Measurements from ENCODE around the gene LRP1. TPM values are rescaled to one million over a fixed set of nuclear protein-coding genes. Genes with fewer than 3 reads are reported as not detected.

The LRP1 gene
- total RNA-seq, 1 donor from 2014 or later = 118 TPM

DNA sequence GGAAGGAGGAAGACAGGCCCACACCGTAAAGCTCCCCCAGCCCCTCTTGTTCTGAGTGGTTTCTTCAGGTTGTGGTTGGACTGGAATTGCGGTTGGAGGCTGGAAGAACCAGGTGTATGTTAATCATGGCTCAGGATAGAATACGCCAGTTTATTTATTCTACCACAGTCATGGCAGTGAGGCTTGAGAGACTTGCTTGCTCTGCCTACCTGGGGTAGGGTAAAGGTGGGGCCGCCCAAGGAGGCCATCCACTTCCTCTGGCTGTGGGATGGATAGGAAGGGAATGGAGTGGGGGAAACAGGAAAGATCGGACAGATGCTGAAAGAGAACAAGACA is 109.3 kb downstream of the LRP1 start:
- Histone ChIP-seq H3K27ac (ENCODE audit: low read depth, low read length) (no peak overlapping the region), H3K4me3 (ENCODE audit: low read length in 3 of 3) (no peak overlapping the region), H3K27me3 (ENCODE audit: control insufficient read depth in 3 of 3, insufficient read depth in 3 of 3, low read length in 3 of 3) (peaks cover 29 to 49% (median 31%) of the 10 kb centered on the region in 3 donors)

DNA sequence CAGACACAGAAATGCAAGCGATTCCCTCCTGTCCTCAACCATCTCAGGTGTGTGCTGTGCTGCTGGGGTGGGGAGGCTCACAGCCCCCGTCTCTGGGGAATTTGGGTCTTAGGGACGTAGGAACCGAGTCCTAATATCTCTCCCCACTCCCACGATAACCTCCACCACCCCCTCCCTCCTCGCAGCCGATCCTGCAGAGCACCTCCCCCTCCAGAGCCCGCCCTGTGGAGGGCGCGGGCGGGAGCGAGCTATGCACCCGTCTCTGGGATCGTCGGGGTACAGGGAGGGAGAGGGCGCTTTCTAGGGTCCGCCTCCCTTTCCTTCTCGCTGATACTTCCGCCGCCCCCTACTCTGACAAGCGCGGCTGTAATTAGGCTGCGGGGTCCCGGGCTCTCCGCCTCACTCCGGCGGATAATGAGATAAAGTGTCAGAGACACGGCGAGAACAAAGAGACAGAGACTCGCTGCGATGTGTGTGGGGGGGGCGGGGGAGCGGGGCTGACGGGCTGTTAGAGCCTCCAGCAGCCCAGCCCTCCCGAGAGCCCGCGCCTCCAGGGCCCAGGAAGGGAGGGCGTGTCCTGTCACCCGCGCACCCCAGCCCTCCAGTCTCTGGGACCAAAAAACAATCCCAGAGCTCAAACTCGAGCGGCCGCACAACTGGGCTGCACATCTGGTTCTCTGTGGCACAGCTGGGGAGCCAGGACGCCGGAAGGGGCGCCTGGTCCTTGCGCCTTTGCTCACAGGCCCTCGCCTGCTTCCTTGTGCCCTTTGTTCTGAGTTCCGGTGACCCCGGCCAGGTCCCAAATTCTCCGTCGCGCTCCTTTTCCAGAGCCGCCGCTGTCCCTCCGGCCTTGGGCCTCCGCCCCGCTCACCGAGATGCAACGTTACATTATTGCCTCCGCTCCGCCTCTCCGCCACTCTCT is 109.9 kb downstream of the LRP1 start:
- Histone ChIP-seq H3K27me3 (ENCODE audit: control insufficient read depth in 3 of 3, insufficient read depth in 3 of 3, low read length in 3 of 3) (peaks cover 29 to 54% (median 37%) of the 10 kb centered on the region in 3 donors), H3K4me3 (ENCODE audit: low read length in 3 of 3) (peak overlapping the region; percentile 66 to 76 (median 73)), H3K9me3 (ENCODE audit: control insufficient read depth in 3 of 3, low read length in 3 of 3) (no peaks in the 10 kb centered on the region), H3K9ac (ENCODE audit: low read depth in 1 of 3, low read length in 3 of 3) (peak overlapping the region; percentile 34 to 79 (median 51)), H3K27ac (ENCODE audit: low read depth, low read length) (no peak overlapping the region), H3K36me3 (ENCODE audit: control insufficient read depth in 3 of 3, insufficient read depth in 3 of 3, low read length in 3 of 3) (peaks cover 13 to 14% (median 14%) of the 10 kb centered on the region in 3 donors), H3K4me1 (ENCODE audit: control insufficient read depth in 3 of 3, insufficient read depth in 3 of 3, low read length in 3 of 3) (peaks cover 41 to 68% (median 56%) of the 10 kb centered on the region in 3 donors)

More for the DNA sequence above, 109.3 kb downstream of the LRP1 start:
- peak overlapping the region in 1 of 3 donors; percentile 25 for H3K9ac ChIP-seq (ENCODE audit: low read depth in 1 of 3, low read length in 3 of 3)
- H3K36me3 ChIP-seq (ENCODE audit: control insufficient read depth in 3 of 3, insufficient read depth in 3 of 3, low read length in 3 of 3) = peaks cover 19 to 21% (median 20%) of the 10 kb centered on the region in 3 donors
- peaks cover 35 to 62% (median 49%) of the 10 kb centered on the region in 3 donors for H3K4me1 ChIP-seq (ENCODE audit: control insufficient read depth in 3 of 3, insufficient read depth in 3 of 3, low read length in 3 of 3)
- H3K9me3 ChIP-seq (ENCODE audit: control insufficient read depth in 3 of 3, low read length in 3 of 3) = no peaks in the 10 kb centered on the region

DNA sequence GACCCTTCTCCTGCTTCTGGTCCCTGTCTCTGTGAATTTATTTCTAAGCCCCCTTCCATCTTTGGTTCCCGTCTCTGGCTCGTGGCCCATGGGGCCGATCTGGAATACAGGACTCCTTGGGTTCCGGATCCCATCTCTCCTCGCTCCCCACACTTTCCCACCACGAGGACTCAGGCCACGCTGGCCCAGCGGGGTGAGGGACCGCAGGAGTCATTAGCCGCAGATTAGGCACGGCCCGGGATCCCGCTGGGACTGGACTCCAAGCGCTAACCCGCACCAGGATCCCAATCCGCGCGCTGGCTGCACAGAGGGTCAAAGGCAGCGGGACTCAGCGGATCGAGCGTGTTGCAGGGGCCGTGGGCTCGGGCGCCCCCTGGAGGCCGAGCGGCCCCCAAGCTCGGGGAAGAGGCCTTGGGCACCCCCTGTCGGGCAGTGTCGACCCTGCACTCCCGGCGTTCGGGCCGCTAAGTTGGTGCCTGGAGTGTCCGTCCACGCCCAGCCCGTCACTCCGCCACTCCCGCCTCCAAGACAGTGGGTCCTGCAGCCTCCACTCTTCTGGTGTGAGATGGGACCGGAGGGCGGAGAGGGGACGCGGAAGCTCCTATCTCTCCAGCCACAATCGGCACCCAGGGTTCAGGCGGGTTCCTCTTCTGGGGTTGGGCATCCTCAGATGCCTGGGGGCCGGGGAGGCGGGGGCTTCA is 110.7 kb downstream of the LRP1 start:
- Histone ChIP-seq H3K36me3 (ENCODE audit: control insufficient read depth in 3 of 3, insufficient read depth in 3 of 3, low read length in 3 of 3) (peaks cover 6 to 10% (median 8%) of the 10 kb centered on the region in 3 donors), H3K27me3 (ENCODE audit: control insufficient read depth in 3 of 3, insufficient read depth in 3 of 3, low read length in 3 of 3) (peaks cover 29 to 57% (median 39%) of the 10 kb centered on the region in 3 donors), H3K4me3 (ENCODE audit: low read length in 3 of 3) (peak overlapping the region; percentile 66 to 76 (median 73)), H3K9me3 (ENCODE audit: control insufficient read depth in 3 of 3, low read length in 3 of 3) (no peaks in the 10 kb centered on the region), H3K9ac (ENCODE audit: low read depth in 1 of 3, low read length in 3 of 3) (peak overlapping the region; percentile 34 to 79 (median 51)), H3K27ac (ENCODE audit: low read depth, low read length) (no peak overlapping the region), H3K4me1 (ENCODE audit: control insufficient read depth in 3 of 3, insufficient read depth in 3 of 3, low read length in 3 of 3) (peaks cover 47 to 70% (median 63%) of the 10 kb centered on the region in 3 donors)

DNA sequence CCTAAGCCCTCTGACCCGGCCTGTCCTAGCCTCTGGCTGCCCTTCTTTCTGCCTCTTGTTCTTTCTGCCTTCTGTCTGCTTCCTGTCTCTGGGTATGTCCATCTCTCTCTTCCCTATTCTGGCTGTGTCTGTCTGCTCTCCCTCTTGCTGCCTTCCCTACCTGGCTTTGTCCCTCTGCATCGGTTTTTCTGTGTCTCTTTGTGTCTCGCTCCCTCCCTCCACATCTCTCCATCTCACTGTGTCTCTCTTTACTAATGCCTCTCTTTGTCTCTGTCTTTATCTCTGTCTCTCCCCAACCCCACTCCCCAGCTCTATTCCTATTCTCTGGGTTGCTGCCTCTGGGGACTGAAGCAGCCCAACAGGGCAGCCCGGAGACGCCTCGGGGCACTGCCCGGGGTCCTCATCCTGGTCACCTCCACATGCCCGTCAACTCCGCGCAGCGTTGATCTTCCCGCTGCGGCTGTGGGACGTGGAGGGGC is 111.3 kb downstream of the LRP1 start:
- H3K36me3 ChIP-seq (ENCODE audit: control insufficient read depth in 3 of 3, insufficient read depth in 3 of 3, low read length in 3 of 3) = peaks cover 5 to 10% (median 9%) of the 10 kb centered on the region in 3 donors
- H3K27me3 ChIP-seq (ENCODE audit: control insufficient read depth in 3 of 3, insufficient read depth in 3 of 3, low read length in 3 of 3) = peaks cover 29 to 57% (median 39%) of the 10 kb centered on the region in 3 donors
- peak overlapping the region in 1 of 3 donors; percentile 54 for H3K9ac ChIP-seq (ENCODE audit: low read depth in 1 of 3, low read length in 3 of 3)
- peak overlapping the region; percentile 54 to 73 (median 66) for H3K4me3 ChIP-seq (ENCODE audit: low read length in 3 of 3)
- no peaks in the 10 kb centered on the region for H3K9me3 ChIP-seq (ENCODE audit: control insufficient read depth in 3 of 3, low read length in 3 of 3)
- peak overlapping the region; percentile 25 for H3K27ac ChIP-seq (ENCODE audit: low read depth, low read length)
- peaks cover 54 to 73% (median 69%) of the 10 kb centered on the region in 3 donors for H3K4me1 ChIP-seq (ENCODE audit: control insufficient read depth in 3 of 3, insufficient read depth in 3 of 3, low read length in 3 of 3)

DNA sequence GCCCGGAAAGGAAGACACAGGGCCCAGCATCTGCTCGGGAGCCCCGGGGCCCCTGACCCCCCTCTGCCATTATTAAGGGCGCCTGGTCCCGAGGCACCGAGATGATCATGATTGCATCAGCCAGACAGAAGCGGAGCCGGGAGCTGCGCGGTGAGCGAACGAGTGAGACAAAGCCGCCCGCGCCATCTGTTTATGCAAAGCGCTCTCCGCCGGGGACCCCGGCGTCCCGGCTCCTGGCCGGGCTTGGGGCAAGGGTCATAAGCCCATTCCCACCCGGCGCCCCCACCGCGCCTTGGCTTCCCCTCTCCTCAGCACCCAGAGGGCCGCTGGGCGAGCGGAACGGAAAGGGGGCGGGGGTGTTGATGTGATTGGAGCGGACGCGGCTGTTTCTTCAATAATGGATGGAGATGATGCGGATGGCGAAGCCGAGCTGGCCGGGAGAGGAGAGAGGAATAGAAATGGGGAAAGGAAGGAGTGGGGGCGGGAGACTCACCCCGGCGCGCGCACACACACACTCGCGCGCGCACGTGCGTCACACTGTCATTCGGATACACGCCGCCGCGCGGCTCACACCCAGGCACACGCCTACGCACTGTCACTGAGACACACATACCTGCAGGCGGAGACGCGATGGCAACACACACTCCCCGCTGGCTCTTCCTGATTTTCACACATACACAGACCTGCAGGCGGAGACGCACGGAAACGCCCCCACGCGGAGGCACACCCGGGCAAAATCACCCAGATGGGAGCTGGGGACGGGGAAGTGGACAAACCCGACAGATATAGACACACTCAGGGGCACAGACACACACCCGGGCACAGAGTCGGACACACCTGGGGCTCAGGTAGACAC is 112.0 kb downstream of the LRP1 start:
- H3K27ac ChIP-seq (ENCODE audit: low read depth, low read length) = peak overlapping the region; percentile 25
- peak overlapping the region; percentile 54 to 73 (median 66) for H3K4me3 ChIP-seq (ENCODE audit: low read length in 3 of 3)

DNA sequence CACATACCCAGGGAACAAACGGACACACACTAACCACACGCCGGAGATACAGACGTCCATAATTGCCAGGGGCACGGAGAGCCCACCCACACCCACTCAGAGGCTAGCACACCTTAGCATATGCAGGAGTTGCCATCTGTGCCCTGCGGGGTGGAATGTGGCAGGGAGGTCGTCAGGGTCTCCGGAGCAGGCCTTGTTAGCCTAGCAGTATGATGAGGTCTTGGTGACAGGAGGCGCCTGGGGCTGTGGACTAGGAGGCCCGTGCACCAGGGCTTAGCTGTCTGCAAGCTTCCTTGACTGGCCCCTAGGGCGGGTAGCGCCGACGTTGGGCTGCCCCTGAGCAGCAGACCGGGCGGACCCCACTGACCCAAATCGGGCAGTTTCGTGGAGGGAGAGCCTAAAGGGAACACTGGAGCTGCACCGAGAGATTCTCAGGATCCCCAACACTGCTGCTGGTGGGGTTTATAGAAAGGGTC is 112.7 kb downstream of the LRP1 start:
- H3K9me3 ChIP-seq (ENCODE audit: control insufficient read depth in 3 of 3, low read length in 3 of 3) = no peaks in the 10 kb centered on the region
- H3K4me3 ChIP-seq (ENCODE audit: low read length in 3 of 3) = peak overlapping the region; percentile 40 to 73 (median 66)
- peaks cover 12 to 14% (median 14%) of the 10 kb centered on the region in 3 donors for H3K36me3 ChIP-seq (ENCODE audit: control insufficient read depth in 3 of 3, insufficient read depth in 3 of 3, low read length in 3 of 3)
- H3K9ac ChIP-seq (ENCODE audit: low read depth in 1 of 3, low read length in 3 of 3) = peak overlapping the region in 2 of 3 donors; percentile 38 to 54
- H3K27ac ChIP-seq (ENCODE audit: low read depth, low read length) = no peak overlapping the region
- H3K27me3 ChIP-seq (ENCODE audit: control insufficient read depth in 3 of 3, insufficient read depth in 3 of 3, low read length in 3 of 3) = peaks cover 26 to 54% (median 35%) of the 10 kb centered on the region in 3 donors
- peaks cover 59 to 87% (median 77%) of the 10 kb centered on the region in 3 donors for H3K4me1 ChIP-seq (ENCODE audit: control insufficient read depth in 3 of 3, insufficient read depth in 3 of 3, low read length in 3 of 3)

More for the DNA sequence above, 112.0 kb downstream of the LRP1 start:
- peaks cover 59 to 80% (median 74%) of the 10 kb centered on the region in 3 donors for H3K4me1 ChIP-seq (ENCODE audit: control insufficient read depth in 3 of 3, insufficient read depth in 3 of 3, low read length in 3 of 3)
- peaks cover 10 to 14% (median 14%) of the 10 kb centered on the region in 3 donors for H3K36me3 ChIP-seq (ENCODE audit: control insufficient read depth in 3 of 3, insufficient read depth in 3 of 3, low read length in 3 of 3)
- peak overlapping the region in 2 of 3 donors; percentile 38 to 54 for H3K9ac ChIP-seq (ENCODE audit: low read depth in 1 of 3, low read length in 3 of 3)
- H3K9me3 ChIP-seq (ENCODE audit: control insufficient read depth in 3 of 3, low read length in 3 of 3) = no peaks in the 10 kb centered on the region
- peaks cover 29 to 57% (median 39%) of the 10 kb centered on the region in 3 donors for H3K27me3 ChIP-seq (ENCODE audit: control insufficient read depth in 3 of 3, insufficient read depth in 3 of 3, low read length in 3 of 3)

DNA sequence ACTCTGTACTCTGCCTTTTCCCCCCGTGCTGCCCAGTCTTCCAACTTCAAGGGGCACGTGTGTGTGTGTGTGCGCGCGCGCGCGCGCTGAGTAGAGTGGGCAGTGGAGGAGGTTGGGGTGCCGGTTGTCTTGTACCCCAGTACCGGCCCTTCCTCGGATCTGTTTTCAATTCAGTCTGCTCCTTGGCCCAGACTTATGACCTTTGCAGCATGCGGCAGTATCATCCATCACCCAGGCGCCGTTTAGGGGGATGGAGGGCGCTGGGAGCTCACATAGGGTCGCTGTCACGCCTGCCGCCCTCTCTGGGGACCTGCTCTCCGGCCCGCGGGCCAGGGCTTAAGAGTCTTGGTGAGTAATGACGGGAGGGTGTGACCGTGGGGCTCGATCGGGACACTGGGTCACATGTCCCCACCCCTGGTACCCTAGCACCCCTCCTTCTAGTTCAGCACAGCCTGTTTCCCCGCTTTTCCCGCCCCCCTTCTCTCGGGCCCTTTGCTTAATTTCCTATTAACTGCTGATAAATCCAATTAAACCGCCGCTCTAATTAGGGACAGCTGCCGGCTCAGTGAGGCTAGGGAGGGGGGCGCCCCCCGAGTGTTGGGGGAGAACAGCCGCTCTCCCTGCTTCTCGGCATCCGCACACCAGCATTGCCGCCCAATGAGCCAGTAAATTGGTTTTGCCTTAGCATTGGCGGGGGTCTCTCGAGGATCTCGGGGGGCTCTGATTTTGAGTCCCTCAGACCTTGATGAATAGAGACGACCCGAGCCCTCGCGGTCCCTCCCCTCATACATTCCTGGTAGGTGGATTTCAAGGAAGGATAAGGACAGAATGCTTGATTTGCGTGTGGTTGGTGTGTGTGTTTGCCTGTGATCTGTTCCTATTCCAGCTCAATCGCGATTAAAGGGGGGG is 113.4 kb downstream of the LRP1 start:
- peak overlapping the region; percentile 44 for H3K27ac ChIP-seq (ENCODE audit: low read depth, low read length)
- H3K36me3 ChIP-seq (ENCODE audit: control insufficient read depth in 3 of 3, insufficient read depth in 3 of 3, low read length in 3 of 3) = peaks cover 14 to 17% (median 14%) of the 10 kb centered on the region in 3 donors
- H3K27me3 ChIP-seq (ENCODE audit: control insufficient read depth in 3 of 3, insufficient read depth in 3 of 3, low read length in 3 of 3) = peaks cover 24 to 47% (median 30%) of the 10 kb centered on the region in 3 donors
- H3K4me1 ChIP-seq (ENCODE audit: control insufficient read depth in 3 of 3, insufficient read depth in 3 of 3, low read length in 3 of 3) = peaks cover 64 to 92% (median 80%) of the 10 kb centered on the region in 3 donors
- H3K9ac ChIP-seq (ENCODE audit: low read depth in 1 of 3, low read length in 3 of 3) = peak overlapping the region in 2 of 3 donors; percentile 54 to 59
- no peaks in the 10 kb centered on the region for H3K9me3 ChIP-seq (ENCODE audit: control insufficient read depth in 3 of 3, low read length in 3 of 3)
- H3K4me3 ChIP-seq (ENCODE audit: low read length in 3 of 3) = peak overlapping the region in 1 of 3 donors; percentile 66

DNA sequence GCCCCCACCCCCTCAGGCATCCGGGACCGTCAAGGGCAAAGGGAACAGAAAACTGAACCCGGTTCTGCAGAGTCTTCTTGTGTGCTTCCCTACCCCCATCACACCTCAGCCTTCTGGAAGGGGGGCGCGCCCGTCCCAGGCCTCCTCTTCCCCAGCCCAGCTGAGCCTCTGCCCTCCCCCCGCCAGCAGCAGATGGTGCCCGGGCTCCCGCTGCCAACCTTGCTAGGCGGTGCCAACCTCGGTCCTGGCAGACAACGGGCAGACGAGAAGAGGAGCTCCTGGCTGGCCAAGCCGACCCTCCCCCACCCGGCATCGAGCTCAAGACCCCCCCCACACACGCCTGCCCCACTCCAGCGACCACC is 114.0 kb downstream of the LRP1 start:
- H3K36me3 ChIP-seq (ENCODE audit: control insufficient read depth in 3 of 3, insufficient read depth in 3 of 3, low read length in 3 of 3) = peaks cover 19 to 22% (median 19%) of the 10 kb centered on the region in 3 donors
- H3K27ac ChIP-seq (ENCODE audit: low read depth, low read length) = peak overlapping the region; percentile 44
- H3K27me3 ChIP-seq (ENCODE audit: control insufficient read depth in 3 of 3, insufficient read depth in 3 of 3, low read length in 3 of 3) = peaks cover 20 to 40% (median 30%) of the 10 kb centered on the region in 3 donors
- H3K9me3 ChIP-seq (ENCODE audit: control insufficient read depth in 3 of 3, low read length in 3 of 3) = no peaks in the 10 kb centered on the region
- peaks cover 65 to 95% (median 83%) of the 10 kb centered on the region in 3 donors for H3K4me1 ChIP-seq (ENCODE audit: control insufficient read depth in 3 of 3, insufficient read depth in 3 of 3, low read length in 3 of 3)
- H3K4me3 ChIP-seq (ENCODE audit: low read length in 3 of 3) = peak overlapping the region; percentile 37 to 45 (median 43)
- H3K9ac ChIP-seq (ENCODE audit: low read depth in 1 of 3, low read length in 3 of 3) = peak overlapping the region in 1 of 3 donors; percentile 16

Measured in skeletal muscle tissue (tissue), 4 donors.